ENCODE results near the gene BTBD6.

The BTBD6 gene

DNA sequence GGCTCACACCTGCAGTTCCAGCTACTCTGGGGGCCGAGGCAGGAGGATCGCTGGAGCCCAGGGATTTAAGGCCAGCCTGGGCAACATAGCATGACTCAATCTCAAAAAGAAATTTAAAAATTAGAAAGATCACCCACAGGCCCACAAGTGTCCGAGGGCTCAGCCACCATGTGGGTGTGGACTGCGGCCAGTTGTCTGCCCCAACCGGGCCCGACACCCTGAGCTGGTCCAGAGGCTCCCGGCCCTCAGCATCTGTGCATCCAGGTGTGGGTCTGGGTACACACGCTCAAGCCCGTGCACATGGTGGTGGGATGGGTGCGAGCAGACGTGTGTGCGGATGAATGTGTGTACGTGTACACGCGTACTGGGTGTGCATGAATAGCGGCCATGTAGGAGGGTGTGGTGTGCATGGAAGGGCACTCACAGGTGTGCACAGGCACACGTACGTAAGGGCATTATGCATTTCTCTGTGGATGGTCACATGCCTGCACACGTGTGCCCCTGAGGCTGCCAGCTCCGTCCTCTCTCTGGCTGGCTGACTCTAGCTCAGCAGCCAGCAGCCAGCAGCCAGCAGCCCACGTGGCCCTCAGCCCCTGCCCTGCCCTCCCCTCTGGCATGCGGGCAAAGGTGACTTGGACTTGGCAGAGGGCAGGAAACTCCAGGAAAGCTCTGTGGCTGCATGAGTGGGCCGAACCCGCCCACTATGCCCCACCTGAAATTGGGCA lies 44.0 kb upstream of the BTBD6 start:
- DNase-seq (ENCODE audit: extremely low spot score) = no peak
- ChIA-PET CTCF (interaction anchor here (0.9 to 1.3 kb wide), 2 partner anchors 10 to 148 kb away, joined by 3 to 6 read pairs; no protein-coding TSS in a partner anchor), POLR2A (interaction anchor here (1.1 kb wide), 1 partner anchor 10 kb away, joined by 3 read pairs; no protein-coding TSS in a partner anchor)
- TF ChIP-seq ELF4 (IDR thresholded peaks at IDR 0.05) = no peak
- TF ChIP-seq LEF1 (IDR thresholded peaks at IDR 0.05; ENCODE audit: borderline replicate concordance) = no peak
- no peak for TF ChIP-seq SUZ12 (IDR thresholded peaks at IDR 0.05)
- no peak for TF ChIP-seq L3MBTL2 (conservative IDR thresholded peaks at IDR 0.05)
- TF ChIP-seq ZNF384 (IDR thresholded peaks at IDR 0.05) = no peak
- no peak for TF ChIP-seq FOXM1 (IDR thresholded peaks at IDR 0.05; ENCODE audit: borderline replicate concordance)
- no peak for TF ChIP-seq HDGF (IDR thresholded peaks at IDR 0.05; ENCODE audit: borderline replicate concordance)
- TF ChIP-seq CTBP1 (IDR thresholded peaks at IDR 0.05; ENCODE audit: borderline replicate concordance) = no peak
- no peak for TF ChIP-seq NFRKB (IDR thresholded peaks at IDR 0.05)
- no peak for TF ChIP-seq FOXA1 (IDR thresholded peaks at IDR 0.05)
- TF ChIP-seq PKNOX1 (IDR thresholded peaks at IDR 0.05) = no peak
- TF ChIP-seq SP1 (IDR thresholded peaks at IDR 0.05) = no peak
- TF ChIP-seq ARNT (IDR thresholded peaks at IDR 0.05) = no peak
- no peak for TF ChIP-seq FOXK2 (IDR thresholded peaks at IDR 0.05)
- TF ChIP-seq TARDBP (IDR thresholded peaks at IDR 0.05) = no peak

- TF ChIP-seq NFRKB (IDR thresholded peaks at IDR 0.05) (no peak), SP1 (IDR thresholded peaks at IDR 0.05) (no peak), ARNT (IDR thresholded peaks at IDR 0.05) (no peak), BHLHE40 (IDR thresholded peaks at IDR 0.05; ENCODE audit: borderline replicate concordance) (no peak), ZNF384 (IDR thresholded peaks at IDR 0.05) (no peak), SUZ12 (IDR thresholded peaks at IDR 0.05) (no peak)
- POLR2A ChIA-PET = interaction anchor here (1.1 kb wide), 1 partner anchor 9 kb away, joined by 3 read pairs; no protein-coding TSS in a partner anchor
- DNase-seq (ENCODE audit: extremely low spot score) = no peak
- CTCF ChIA-PET = no interaction called here
Measured at GRCh38 chr14:105204931-105205672, 43.2 kb upstream of the BTBD6 start.

GRCh38 chr14:105205673-105206208 lies 42.6 kb upstream of the BTBD6 start:
- TF ChIP-seq CTBP1 (IDR thresholded peaks at IDR 0.05; ENCODE audit: borderline replicate concordance) (no peak), LEF1 (IDR thresholded peaks at IDR 0.05; ENCODE audit: borderline replicate concordance) (no peak), HDGF (IDR thresholded peaks at IDR 0.05; ENCODE audit: borderline replicate concordance) (no peak), PKNOX1 (IDR thresholded peaks at IDR 0.05) (no peak)
- ChIA-PET POLR2A (no interaction called here), CTCF (no interaction called here)

DNA sequence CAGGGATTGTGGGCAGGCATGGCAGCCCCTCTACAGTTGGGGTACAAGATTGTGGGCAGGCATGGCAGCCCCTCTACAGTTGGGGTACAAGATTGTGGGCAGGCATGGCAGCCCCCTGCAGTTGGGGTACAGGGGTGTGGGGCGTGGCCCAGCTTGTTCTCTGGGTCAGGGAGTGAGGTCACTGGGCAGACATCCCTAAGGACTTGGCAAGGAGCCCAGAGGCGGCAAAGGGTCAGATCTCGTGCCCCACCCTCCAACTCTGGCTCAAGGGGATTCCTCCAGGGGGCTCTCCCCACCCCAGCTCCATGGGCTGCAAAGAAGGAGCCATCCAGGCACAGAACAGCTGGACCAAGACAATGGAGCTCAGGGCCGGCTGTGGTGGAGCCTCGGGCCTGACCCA lies 41.5 kb upstream of the BTBD6 start:
- TF ChIP-seq CTBP1 (IDR thresholded peaks at IDR 0.05; ENCODE audit: borderline replicate concordance) (no peak), NFRKB (IDR thresholded peaks at IDR 0.05) (no peak), FOXM1 (IDR thresholded peaks at IDR 0.05; ENCODE audit: borderline replicate concordance) (no peak), ARNT (IDR thresholded peaks at IDR 0.05) (no peak), TARDBP (IDR thresholded peaks at IDR 0.05) (no peak), SUZ12 (IDR thresholded peaks at IDR 0.05) (no peak), ELF4 (IDR thresholded peaks at IDR 0.05) (no peak), BHLHE40 (IDR thresholded peaks at IDR 0.05; ENCODE audit: borderline replicate concordance) (no peak), ZNF384 (IDR thresholded peaks at IDR 0.05) (no peak)
- ChIA-PET CTCF (interaction anchor here (0.8 kb wide), 2 partner anchors 13 to 53 kb away, joined by 3 to 5 read pairs; no protein-coding TSS in a partner anchor), POLR2A (no interaction called here)
- no peak for DNase-seq (ENCODE audit: extremely low spot score)

More at GRCh38 chr14:105205673-105206208, 42.6 kb upstream of the BTBD6 start:
- no peak for DNase-seq (ENCODE audit: extremely low spot score)

GRCh38 chr14:105207460-105207901 lies 40.9 kb upstream of the BTBD6 start:
- peak; percentile 53 for DNase-seq (ENCODE audit: extremely low spot score)
- TF ChIP-seq FOXA1 (IDR thresholded peaks at IDR 0.05) = no peak
- no peak for TF ChIP-seq LEF1 (IDR thresholded peaks at IDR 0.05; ENCODE audit: borderline replicate concordance)
- TF ChIP-seq L3MBTL2 (conservative IDR thresholded peaks at IDR 0.05) = no peak
- TF ChIP-seq TARDBP (IDR thresholded peaks at IDR 0.05) = no peak
- no peak for TF ChIP-seq SUZ12 (IDR thresholded peaks at IDR 0.05)
- no peak for TF ChIP-seq CTBP1 (IDR thresholded peaks at IDR 0.05; ENCODE audit: borderline replicate concordance)
- TF ChIP-seq BHLHE40 (IDR thresholded peaks at IDR 0.05; ENCODE audit: borderline replicate concordance) = no peak
- TF ChIP-seq NFRKB (IDR thresholded peaks at IDR 0.05) = no peak
- no peak for TF ChIP-seq FOXM1 (IDR thresholded peaks at IDR 0.05; ENCODE audit: borderline replicate concordance)
- TF ChIP-seq FOXK2 (IDR thresholded peaks at IDR 0.05) = no peak
- TF ChIP-seq PKNOX1 (IDR thresholded peaks at IDR 0.05) = no peak
- ChIA-PET CTCF (interaction anchor here (0.8 kb wide), 2 partner anchors 13 to 53 kb away, joined by 3 to 5 read pairs; no protein-coding TSS in a partner anchor), POLR2A (no interaction called here)

Data from HEK293T (cell line).